Vagina (tissue), 2 donors: Measurements from ENCODE around the gene HNRNPM.

Experiments
- POLR2A ChIP-seq, 2 donors: fragments of 450-650 bp; IDR thresholded peaks; one replicate each; pipeline ENCODE4 v1.6.1; 2017; ENCODE audit warnings: antibody characterized with exemption in 2 of 2, mild to moderate bottlenecking in 2 of 2, moderate library complexity in 2 of 2
- POLR2AphosphoS5 ChIP-seq, 2 donors: sonication (generic); formaldehyde crosslinking; IDR thresholded peaks; one replicate each; pipeline ENCODE4 v1.9.0; 2017; ENCODE audit warnings: antibody characterized with exemption in 2 of 2, mild to moderate bottlenecking in 2 of 2, low read depth in 1 of 2; ENCODE audit not compliant: insufficient read depth in 1 of 2
- TF ChIP-seq, protein P1 (sequence below), 3 experiments: fragments of 450-650 bp in 2 of 3; fragments of 200-600 bp in 1 of 3; sonication (generic) in 1 of 3; IDR thresholded peaks; one replicate each; pipeline ENCODE4 v1.5.1; 2017 to 2019; ENCODE audit warnings: antibody characterized with exemption in 3 of 3, mild to moderate bottlenecking in 2 of 3, moderate library complexity in 2 of 3

GRCh38 chr19:8526345-8527091 lies 81.7 kb downstream of the HNRNPM start:
- TF ChIP-seq, protein P1, sequence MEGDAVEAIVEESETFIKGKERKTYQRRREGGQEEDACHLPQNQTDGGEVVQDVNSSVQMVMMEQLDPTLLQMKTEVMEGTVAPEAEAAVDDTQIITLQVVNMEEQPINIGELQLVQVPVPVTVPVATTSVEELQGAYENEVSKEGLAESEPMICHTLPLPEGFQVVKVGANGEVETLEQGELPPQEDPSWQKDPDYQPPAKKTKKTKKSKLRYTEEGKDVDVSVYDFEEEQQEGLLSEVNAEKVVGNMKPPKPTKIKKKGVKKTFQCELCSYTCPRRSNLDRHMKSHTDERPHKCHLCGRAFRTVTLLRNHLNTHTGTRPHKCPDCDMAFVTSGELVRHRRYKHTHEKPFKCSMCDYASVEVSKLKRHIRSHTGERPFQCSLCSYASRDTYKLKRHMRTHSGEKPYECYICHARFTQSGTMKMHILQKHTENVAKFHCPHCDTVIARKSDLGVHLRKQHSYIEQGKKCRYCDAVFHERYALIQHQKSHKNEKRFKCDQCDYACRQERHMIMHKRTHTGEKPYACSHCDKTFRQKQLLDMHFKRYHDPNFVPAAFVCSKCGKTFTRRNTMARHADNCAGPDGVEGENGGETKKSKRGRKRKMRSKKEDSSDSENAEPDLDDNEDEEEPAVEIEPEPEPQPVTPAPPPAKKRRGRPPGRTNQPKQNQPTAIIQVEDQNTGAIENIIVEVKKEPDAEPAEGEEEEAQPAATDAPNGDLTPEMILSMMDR (IDR thresholded peaks at IDR 0.05): no peak
- TF ChIP-seq POLR2A (IDR thresholded peaks at IDR 0.05): peak in 1 of 2 donors; percentile 49
- peak; percentile 33 to 91 for TF ChIP-seq POLR2AphosphoS5 (IDR thresholded peaks at IDR 0.05; ENCODE audit: insufficient read depth in 1 of 2, low read depth in 1 of 2)
